D341Med (cell line): ENCODE data around the gene GSTM3.
"Not testable (repeated sequence)": the region's sequence is repeated elsewhere in the genome, so short reads cannot be mapped to it uniquely, and the experiment has no call there.

ENCODE experiments used
- DNase-seq: peaks from one replicate; pipeline ENCODE4 v3.0.0; 2012; ENCODE audit warnings: low spot score

Gene GSTM3

GRCh38 chr1:109775398-109775797, 34.6 kb upstream of the GSTM3 start:
- no peak for DNase-seq

GRCh38 chr1:109773900-109774485, 33.2 kb upstream of the GSTM3 start:
- DNase-seq, result no peak

- peak; percentile 84 for DNase-seq
These were observed 32.5 kb upstream of the GSTM3 start for GRCh38 chr1:109773203-109773899.

- DNase-seq, result no peak
These were observed 31.9 kb upstream of the GSTM3 start for GRCh38 chr1:109772658-109773202.

GRCh38 chr1:109771712-109772657, 31.1 kb upstream of the GSTM3 start:
- DNase-seq, result no peak

GRCh38 chr1:109770331-109771095, 29.7 kb upstream of the GSTM3 start:
- DNase-seq, result no peak

- DNase-seq, result no peak
These were observed 28.7 kb upstream of the GSTM3 start for GRCh38 chr1:109769330-109770078.

GRCh38 chr1:109768820-109769219, 28.0 kb upstream of the GSTM3 start:
- no peak for DNase-seq

GRCh38 chr1:109768335-109768650, 27.5 kb upstream of the GSTM3 start:
- DNase-seq, result no peak

GRCh38 chr1:109767637-109768334, 26.9 kb upstream of the GSTM3 start:
- DNase-seq, result no peak

GRCh38 chr1:109766991-109767636, 26.3 kb upstream of the GSTM3 start:
- DNase-seq, result not testable (repeated sequence)

GRCh38 chr1:109765896-109766615, 25.2 kb upstream of the GSTM3 start:
- no peak for DNase-seq

GRCh38 chr1:109765483-109765815, 24.6 kb upstream of the GSTM3 start:
- no peak for DNase-seq

GRCh38 chr1:109764561-109765482, 24.0 kb upstream of the GSTM3 start:
- no peak for DNase-seq

GRCh38 chr1:109763646-109764415, 23.0 kb upstream of the GSTM3 start, which contains the start of gene EPS8L3:
Gene EPS8L3, minus strand, starts transcription at chr1:109763923. Its CDS starts 2,174 bp downstream, at chr1:109761749.
- DNase-seq, result no peak

- no peak for DNase-seq
These were observed 22.2 kb upstream of the GSTM3 start for GRCh38 chr1:109762821-109763645.
